HepG2 (cell line): Measurements from ENCODE around the gene ZNF813. TPM values are rescaled to one million over a fixed set of nuclear protein-coding genes. Genes with fewer than 3 reads are reported as not detected.
A peak's percentile ranks its signal among the peaks of the same experiment; 100 is the strongest.

Experiments used
- ELF4 ChIP-seq: sonication (generic); formaldehyde crosslinking; IDR thresholded peaks from 2 replicates; pipeline ENCODE4 v1.5.0; 2020; ENCODE audit warnings: missing genetic modification reagents, mild to moderate bottlenecking, moderate library complexity, borderline replicate concordance
- HNRNPK ChIP-seq: fragments of 200-400 bp; formaldehyde crosslinking; IDR thresholded peaks from 2 replicates; pipeline ENCODE4 v1.6.1; 2018; ENCODE audit warnings: low read length, low read depth, moderate library complexity, mild to moderate bottlenecking; ENCODE audit not compliant: poor library complexity, severe bottlenecking
- HOMEZ ChIP-seq: IDR thresholded peaks from 2 replicates; pipeline ENCODE4 v1.6.1; 2016; ENCODE audit warnings: low read depth
- KDM6A ChIP-seq: IDR thresholded peaks from 2 replicates; pipeline ENCODE4 v1.6.1; 2016; ENCODE audit warnings: low read depth
- KMT2B ChIP-seq: IDR thresholded peaks from 2 replicates; pipeline ENCODE4 v1.6.1; 2016; ENCODE audit warnings: missing genetic modification reagents, missing compliant biosample characterization
- SAP130 ChIP-seq: IDR thresholded peaks from 2 replicates; pipeline ENCODE4 v1.6.1; 2016; ENCODE audit warnings: low read depth
- SNAPC4 ChIP-seq: sonication (generic); formaldehyde crosslinking; IDR thresholded peaks from 2 replicates; pipeline ENCODE4 v1.4.0; 2020; ENCODE audit warnings: mild to moderate bottlenecking, missing genetic modification reagents
- TAF1 ChIP-seq: sonication (generic); formaldehyde crosslinking; IDR thresholded peaks from 2 replicates; pipeline ENCODE4 v1.4.0; 2020; ENCODE audit warnings: missing genetic modification reagents
- ZBTB3 ChIP-seq: sonication (generic); formaldehyde crosslinking; IDR thresholded peaks from 2 replicates; pipeline ENCODE4 v1.4.0; 2020; ENCODE audit warnings: low read depth, mild to moderate bottlenecking, moderate library complexity, missing genetic modification reagents, borderline replicate concordance
- ZBTB42 ChIP-seq: sonication (generic); formaldehyde crosslinking; IDR thresholded peaks from 2 replicates; pipeline ENCODE4 v1.5.0; 2020; ENCODE audit warnings: mild to moderate bottlenecking, missing genetic modification reagents
- ZNF138 ChIP-seq: sonication (generic); formaldehyde crosslinking; IDR thresholded peaks from 2 replicates; pipeline ENCODE4 v1.5.0; 2020; ENCODE audit warnings: mild to moderate bottlenecking, low read depth, missing genetic modification reagents
- ZNF331 ChIP-seq: sonication (generic); formaldehyde crosslinking; IDR thresholded peaks from 2 replicates; pipeline ENCODE4 v1.4.0; 2020; ENCODE audit warnings: missing genetic modification reagents
- ZNF510 ChIP-seq: sonication (generic); formaldehyde crosslinking; IDR thresholded peaks from 2 replicates; pipeline ENCODE4 v1.4.0; 2020; ENCODE audit warnings: low read depth, mild to moderate bottlenecking, missing genetic modification reagents
- ZNF841 ChIP-seq: sonication (generic); formaldehyde crosslinking; IDR thresholded peaks from 2 replicates; pipeline ENCODE4 v1.8.1; 2023; ENCODE audit warnings: missing genetic modification reagents, borderline replicate concordance
- ZSCAN29 ChIP-seq: sonication (generic); formaldehyde crosslinking; conservative IDR thresholded peaks from 2 replicates; pipeline ENCODE4 v1.4.0; 2020; ENCODE audit warnings: mild to moderate bottlenecking, missing genetic modification reagents
- polyA plus RNA-seq, 8 experiments: library from polyadenylated mRNA; depleted of rRNA in 3 of 8; stranded (reverse) in 7 of 8; unstranded in 1 of 8; fragments of >200 nt; fragmentation: Illumina TruSeq in 4 of 8; extraction: Trizol in 4 of 8; gene quantifications; 2 replicates each; pipeline versions ENCODE4 v1.2.1 to v1.2.3, GENCODE V29; 2011 to 2016; ENCODE audit warnings: low read depth in 4 of 8, missing spikeins in 1 of 8, mixed read lengths in 1 of 8; ENCODE audit not compliant: insufficient read depth in 1 of 8
- total RNA-seq, 5 experiments: library from RNA; depleted of rRNA; stranded (reverse); fragments of >200 nt; fragmentation: Illumina TruSeq; extraction: Trizol; gene quantifications; 2 replicates each; pipeline ENCODE4 v1.2.3, GENCODE V29; 2016; ENCODE audit warnings: low read depth in 1 of 5
- TF ChIP-seq, protein P1 (sequence below): sonication (generic); formaldehyde crosslinking; IDR thresholded peaks from 2 replicates; pipeline ENCODE4 v1.5.0; 2020; ENCODE audit warnings: missing genetic modification reagents
- TF ChIP-seq, protein P2 (sequence below): sonication (generic); formaldehyde crosslinking; IDR thresholded peaks from 2 replicates; pipeline ENCODE4; 2020; ENCODE audit warnings: missing genetic modification reagents, mild to moderate bottlenecking, borderline replicate concordance

Gene ZNF813
- total and polyA plus RNA-seq, 2 of the 13 experiments (the other 11 are each of a cell fraction or from before 2014, with no cell fraction given), result 2.1 to 8.9 TPM

- TF ChIP-seq HOMEZ (CRISPR knock-in tag) (peak; percentile 82), ZNF331 (peak; percentile 77; the same call in 1 of the 2 replicates), ZBTB3 (CRISPR knock-in tag) (0 out of 2 replicates have a peak, but pooled peaks have one; percentile 53), ZSCAN29 (no peak; the same call in 1 of the 2 replicates), SAP130 (peak; percentile 92), KMT2B (CRISPR knock-in tag) (no peak), TAF1 (CRISPR knock-in tag) (peak; percentile 54; the same call in 1 of the 2 replicates), SNAPC4 (no peak), ZNF510 (peak; percentile 81; the same call in 1 of the 2 replicates), HNRNPK (no peak), ZBTB42 (CRISPR knock-in tag) (no peak), ZNF841 (CRISPR knock-in tag) (no peak), ZNF138 (CRISPR knock-in tag) (no peak), ELF4 (CRISPR knock-in tag) (no peak), KDM6A (CRISPR knock-in tag) (peak; percentile 95)
- TF ChIP-seq, protein P1, sequence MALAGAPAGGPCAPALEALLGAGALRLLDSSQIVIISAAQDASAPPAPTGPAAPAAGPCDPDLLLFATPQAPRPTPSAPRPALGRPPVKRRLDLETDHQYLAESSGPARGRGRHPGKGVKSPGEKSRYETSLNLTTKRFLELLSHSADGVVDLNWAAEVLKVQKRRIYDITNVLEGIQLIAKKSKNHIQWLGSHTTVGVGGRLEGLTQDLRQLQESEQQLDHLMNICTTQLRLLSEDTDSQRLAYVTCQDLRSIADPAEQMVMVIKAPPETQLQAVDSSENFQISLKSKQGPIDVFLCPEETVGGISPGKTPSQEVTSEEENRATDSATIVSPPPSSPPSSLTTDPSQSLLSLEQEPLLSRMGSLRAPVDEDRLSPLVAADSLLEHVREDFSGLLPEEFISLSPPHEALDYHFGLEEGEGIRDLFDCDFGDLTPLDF (CRISPR knock-in tag), result no peak
- TF ChIP-seq, protein P2, sequence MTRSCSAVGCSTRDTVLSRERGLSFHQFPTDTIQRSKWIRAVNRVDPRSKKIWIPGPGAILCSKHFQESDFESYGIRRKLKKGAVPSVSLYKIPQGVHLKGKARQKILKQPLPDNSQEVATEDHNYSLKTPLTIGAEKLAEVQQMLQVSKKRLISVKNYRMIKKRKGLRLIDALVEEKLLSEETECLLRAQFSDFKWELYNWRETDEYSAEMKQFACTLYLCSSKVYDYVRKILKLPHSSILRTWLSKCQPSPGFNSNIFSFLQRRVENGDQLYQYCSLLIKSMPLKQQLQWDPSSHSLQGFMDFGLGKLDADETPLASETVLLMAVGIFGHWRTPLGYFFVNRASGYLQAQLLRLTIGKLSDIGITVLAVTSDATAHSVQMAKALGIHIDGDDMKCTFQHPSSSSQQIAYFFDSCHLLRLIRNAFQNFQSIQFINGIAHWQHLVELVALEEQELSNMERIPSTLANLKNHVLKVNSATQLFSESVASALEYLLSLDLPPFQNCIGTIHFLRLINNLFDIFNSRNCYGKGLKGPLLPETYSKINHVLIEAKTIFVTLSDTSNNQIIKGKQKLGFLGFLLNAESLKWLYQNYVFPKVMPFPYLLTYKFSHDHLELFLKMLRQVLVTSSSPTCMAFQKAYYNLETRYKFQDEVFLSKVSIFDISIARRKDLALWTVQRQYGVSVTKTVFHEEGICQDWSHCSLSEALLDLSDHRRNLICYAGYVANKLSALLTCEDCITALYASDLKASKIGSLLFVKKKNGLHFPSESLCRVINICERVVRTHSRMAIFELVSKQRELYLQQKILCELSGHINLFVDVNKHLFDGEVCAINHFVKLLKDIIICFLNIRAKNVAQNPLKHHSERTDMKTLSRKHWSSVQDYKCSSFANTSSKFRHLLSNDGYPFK, result no peak
Observed at GRCh38 chr19:53507523-53508442, 40.2 kb downstream of the ZNF813 start (continued).
